Osteoblast (primary cell): ENCODE measurements around the gene GDF15. TPM values are rescaled to one million over a fixed set of nuclear protein-coding genes. Genes with fewer than 3 reads are reported as not detected.
A peak's percentile ranks its signal among the peaks of the same experiment; 100 is the strongest.

ENCODE experiments used
- DNase-seq: peaks from one replicate; pipeline ENCODE4 v3.0.0; 2011; ENCODE audit warnings: low spot score, mixed read lengths; ENCODE audit not compliant: insufficient read length; ENCODE audit errors: missing footprints
- H2AFZ ChIP-seq: 2 replicates; pipeline ENCODE4 v1.6.0; 2011; ENCODE audit warnings: mild to moderate bottlenecking, low read length
- H3K27ac ChIP-seq: 2 replicates; pipeline ENCODE4 v1.5.1; 2011; ENCODE audit warnings: mild to moderate bottlenecking, low read depth, low read length, moderate library complexity
- H3K27me3 ChIP-seq: 2 replicates; pipeline ENCODE4 v1.6.0; 2012; ENCODE audit warnings: mild to moderate bottlenecking, control low read depth, inconsistent platforms, low read length, moderate library complexity; ENCODE audit not compliant: insufficient read depth
- H3K36me3 ChIP-seq: 2 replicates; pipeline ENCODE4 v1.5.1; 2011; ENCODE audit warnings: mild to moderate bottlenecking, low read length, control low read depth, moderate library complexity; ENCODE audit not compliant: insufficient read depth
- H3K4me1 ChIP-seq: 2 replicates; pipeline ENCODE4 v1.5.1; 2011; ENCODE audit warnings: mild to moderate bottlenecking, low read length, control low read depth, moderate library complexity; ENCODE audit not compliant: insufficient read depth
- H3K4me2 ChIP-seq: 2 replicates; pipeline ENCODE4 v1.6.0; 2011; ENCODE audit warnings: mild to moderate bottlenecking, low read length; ENCODE audit not compliant: insufficient read depth
- H3K4me3 ChIP-seq: fragments of 200-600 bp; sonication (generic); 3 replicates; pipeline ENCODE4 v1.5.1; 2012; ENCODE audit warnings: mild to moderate bottlenecking, low read length, inconsistent platforms; ENCODE audit not compliant: insufficient read depth
- H3K79me2 ChIP-seq: 2 replicates; pipeline ENCODE4 v1.6.0; 2012; ENCODE audit warnings: mild to moderate bottlenecking, low read length, control low read depth, inconsistent platforms; ENCODE audit not compliant: insufficient read depth
- H3K9me3 ChIP-seq: 2 replicates; pipeline ENCODE4 v1.5.1; 2011; ENCODE audit warnings: low read depth, low read length, control low read depth
- H4K20me1 ChIP-seq: 2 replicates; pipeline ENCODE4 v1.6.0; 2012; ENCODE audit warnings: mild to moderate bottlenecking, low read length, control low read depth; ENCODE audit not compliant: insufficient read depth
- total RNA-seq: library from RNA; depleted of rRNA; stranded (reverse); fragments of >200 nt; gene quantifications from 2 replicates; pipeline ENCODE4 v1.2.3, GENCODE V29; 2012
- TF ChIP-seq, protein P1 (sequence below): IDR thresholded peaks from 2 replicates; pipeline ENCODE4 v1.5.1; 2011; ENCODE audit warnings: mild to moderate bottlenecking, low read depth, low read length, moderate library complexity; ENCODE audit errors: extremely low read depth

Gene GDF15
- total RNA-seq, 1 donor = 74.2 TPM

DNA sequence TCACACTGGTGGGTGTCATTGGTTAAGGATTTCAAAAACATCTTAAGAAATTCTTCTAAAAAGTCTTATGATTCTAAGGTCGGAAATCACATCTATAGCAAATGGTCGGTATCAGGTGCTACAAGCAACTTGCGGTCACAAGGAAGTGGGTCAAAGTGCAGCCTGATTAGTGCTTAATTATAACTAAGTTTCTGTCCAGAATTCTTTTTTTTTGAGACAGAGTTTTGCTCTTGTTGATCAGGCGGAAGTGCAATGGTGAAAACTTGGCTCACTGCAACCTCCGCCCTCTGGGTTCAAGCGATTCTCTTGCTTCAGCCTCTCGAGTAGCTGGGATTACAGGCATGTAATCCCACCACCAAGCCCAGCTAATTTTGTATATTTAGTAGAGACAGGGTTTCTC is 1.2 kb upstream of the GDF15 start:
- H3K4me3 ChIP-seq = no peak overlapping the region
- peaks cover 12% of the 10 kb centered on the region for H3K79me2 ChIP-seq

DNA sequence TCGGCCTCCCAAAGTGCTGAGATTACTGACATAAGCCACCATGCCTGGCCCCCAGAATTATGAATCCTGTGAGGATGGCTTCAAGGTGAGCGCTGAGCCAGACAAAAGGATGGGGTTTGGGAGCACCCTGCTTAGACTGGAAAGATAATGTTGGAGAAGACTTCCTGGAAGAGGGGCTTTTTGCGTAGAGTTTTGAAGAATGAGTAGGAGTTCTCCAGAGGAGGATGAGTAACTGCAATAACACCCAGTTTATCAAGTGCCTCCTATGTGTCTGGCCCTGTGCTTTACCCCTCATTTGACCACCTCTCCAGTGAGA is 641 bp upstream of the GDF15 start:
- Histone ChIP-seq H3K27ac (no peak overlapping the region), H3K4me2 (no peak overlapping the region), H3K27me3 (no peaks in the 10 kb centered on the region), H3K4me3 (no peak overlapping the region), H3K4me1 (peaks cover 13% of the 10 kb centered on the region), H3K79me2 (peaks cover 12% of the 10 kb centered on the region), H3K36me3 (peaks cover 14% of the 10 kb centered on the region), H3K9me3 (no peaks in the 10 kb centered on the region), H2AFZ (no peak overlapping the region), H4K20me1 (no peaks in the 10 kb centered on the region)
- no peak for DNase-seq
- TF ChIP-seq, protein P1, sequence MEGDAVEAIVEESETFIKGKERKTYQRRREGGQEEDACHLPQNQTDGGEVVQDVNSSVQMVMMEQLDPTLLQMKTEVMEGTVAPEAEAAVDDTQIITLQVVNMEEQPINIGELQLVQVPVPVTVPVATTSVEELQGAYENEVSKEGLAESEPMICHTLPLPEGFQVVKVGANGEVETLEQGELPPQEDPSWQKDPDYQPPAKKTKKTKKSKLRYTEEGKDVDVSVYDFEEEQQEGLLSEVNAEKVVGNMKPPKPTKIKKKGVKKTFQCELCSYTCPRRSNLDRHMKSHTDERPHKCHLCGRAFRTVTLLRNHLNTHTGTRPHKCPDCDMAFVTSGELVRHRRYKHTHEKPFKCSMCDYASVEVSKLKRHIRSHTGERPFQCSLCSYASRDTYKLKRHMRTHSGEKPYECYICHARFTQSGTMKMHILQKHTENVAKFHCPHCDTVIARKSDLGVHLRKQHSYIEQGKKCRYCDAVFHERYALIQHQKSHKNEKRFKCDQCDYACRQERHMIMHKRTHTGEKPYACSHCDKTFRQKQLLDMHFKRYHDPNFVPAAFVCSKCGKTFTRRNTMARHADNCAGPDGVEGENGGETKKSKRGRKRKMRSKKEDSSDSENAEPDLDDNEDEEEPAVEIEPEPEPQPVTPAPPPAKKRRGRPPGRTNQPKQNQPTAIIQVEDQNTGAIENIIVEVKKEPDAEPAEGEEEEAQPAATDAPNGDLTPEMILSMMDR = no peak

More for the DNA sequence above, 1.2 kb upstream of the GDF15 start:
- TF ChIP-seq, protein P1 = no peak
- peaks cover 13% of the 10 kb centered on the region for H3K36me3 ChIP-seq
- DNase-seq = no peak
- no peaks in the 10 kb centered on the region for H3K27me3 ChIP-seq
- no peaks in the 10 kb centered on the region for H4K20me1 ChIP-seq
- H2AFZ ChIP-seq = no peak overlapping the region
- H3K9me3 ChIP-seq = no peaks in the 10 kb centered on the region
- no peak overlapping the region for H3K4me2 ChIP-seq
- peaks cover 16% of the 10 kb centered on the region for H3K4me1 ChIP-seq
- no peak overlapping the region for H3K27ac ChIP-seq

DNA sequence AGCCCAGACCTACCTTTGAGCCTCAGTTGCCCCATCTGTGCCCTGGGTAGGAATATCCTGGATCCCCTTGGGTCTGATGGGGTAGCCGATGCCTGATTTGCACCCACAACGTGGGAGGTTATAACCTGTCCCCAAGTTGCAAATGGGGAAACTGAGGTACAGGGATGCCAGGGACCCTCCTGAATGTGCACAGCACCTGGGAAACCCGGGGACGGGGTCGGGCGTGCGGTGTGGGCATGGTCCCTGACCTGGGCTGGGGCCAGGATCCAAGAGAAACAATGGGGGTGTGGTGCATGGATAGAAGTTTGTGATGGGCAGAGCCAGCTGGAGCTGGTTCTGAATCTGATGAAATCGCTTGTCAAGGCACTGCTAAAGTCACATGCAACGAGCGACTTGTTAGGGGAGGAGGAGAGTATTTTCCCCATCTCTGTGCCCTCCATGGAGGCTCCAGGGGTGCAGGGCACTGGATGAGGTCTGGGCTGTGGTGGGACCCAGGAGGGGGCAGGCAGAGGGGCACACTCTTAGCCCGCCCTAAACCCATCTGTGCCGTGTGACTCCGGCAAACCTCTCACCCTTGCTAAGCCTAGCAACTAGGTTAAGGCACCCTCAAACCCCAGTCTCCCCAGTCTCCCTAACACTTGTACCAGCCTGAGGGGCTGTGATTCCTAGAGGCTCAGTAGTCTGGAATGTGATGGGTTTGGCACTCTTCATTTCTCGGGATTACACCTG is 749 bp downstream of the GDF15 start:
- H4K20me1 ChIP-seq = no peaks in the 10 kb centered on the region
- H3K36me3 ChIP-seq = peaks cover 14% of the 10 kb centered on the region
- peak; percentile 93 for DNase-seq
- H3K4me3 ChIP-seq = peak overlapping the region; percentile 77
- TF ChIP-seq, protein P1 = no peak
- peaks cover 10% of the 10 kb centered on the region for H3K4me1 ChIP-seq
- H3K4me2 ChIP-seq = peak overlapping the region; percentile 78
- peaks cover 12% of the 10 kb centered on the region for H3K79me2 ChIP-seq
- no peak overlapping the region for H2AFZ ChIP-seq
- H3K27ac ChIP-seq = no peak overlapping the region
- H3K27me3 ChIP-seq = no peaks in the 10 kb centered on the region
- no peaks in the 10 kb centered on the region for H3K9me3 ChIP-seq

DNA sequence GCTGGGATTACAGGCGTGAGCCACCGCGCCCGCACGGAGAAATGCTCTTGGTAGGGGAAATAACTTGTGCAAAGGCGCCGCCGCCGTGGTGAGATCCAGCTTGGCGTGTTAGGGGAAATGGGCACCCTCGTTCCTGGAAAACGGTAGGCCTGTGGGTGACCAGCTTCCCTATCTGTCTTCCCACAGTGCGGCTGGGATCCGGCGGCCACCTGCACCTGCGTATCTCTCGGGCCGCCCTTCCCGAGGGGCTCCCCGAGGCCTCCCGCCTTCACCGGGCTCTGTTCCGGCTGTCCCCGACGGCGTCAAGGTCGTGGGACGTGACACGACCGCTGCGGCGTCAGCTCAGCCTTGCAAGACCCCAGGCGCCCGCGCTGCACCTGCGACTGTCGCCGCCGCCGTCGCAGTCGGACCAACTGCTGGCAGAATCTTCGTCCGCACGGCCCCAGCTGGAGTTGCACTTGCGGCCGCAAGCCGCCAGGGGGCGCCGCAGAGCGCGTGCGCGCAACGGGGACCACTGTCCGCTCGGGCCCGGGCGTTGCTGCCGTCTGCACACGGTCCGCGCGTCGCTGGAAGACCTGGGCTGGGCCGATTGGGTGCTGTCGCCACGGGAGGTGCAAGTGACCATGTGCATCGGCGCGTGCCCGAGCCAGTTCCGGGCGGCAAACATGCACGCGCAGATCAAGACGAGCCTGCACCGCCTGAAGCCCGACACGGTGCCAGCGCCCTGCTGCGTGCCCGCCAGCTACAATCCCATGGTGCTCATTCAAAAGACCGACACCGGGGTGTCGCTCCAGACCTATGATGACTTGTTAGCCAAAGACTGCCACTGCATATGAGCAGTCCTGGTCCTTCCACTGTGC is 2.4 kb downstream of the GDF15 start:
- Histone ChIP-seq H3K4me1 (peaks cover 14% of the 10 kb centered on the region), H3K4me3 (peak overlapping the region; percentile 77), H3K36me3 (peaks cover 14% of the 10 kb centered on the region), H3K27ac (no peak overlapping the region), H3K4me2 (peak overlapping the region; percentile 78), H2AFZ (peak overlapping the region; percentile 47), H3K79me2 (peaks cover 12% of the 10 kb centered on the region), H4K20me1 (no peaks in the 10 kb centered on the region), H3K27me3 (no peaks in the 10 kb centered on the region), H3K9me3 (no peaks in the 10 kb centered on the region)
- peak; percentile 96 for DNase-seq
- TF ChIP-seq, protein P1 = peak; percentile 84
